Natural killer cell (primary cell): ENCODE results near the gene RNF144B. TPM values are rescaled to one million over a fixed set of nuclear protein-coding genes. Genes with fewer than 3 reads are reported as not detected.

ENCODE experiments used
- ATAC-seq, 3 donors: fragments of 150-1000 bp in 2 of 3; fragments of 200-7000 bp in 1 of 3; cut with Tn5 transposase; 1 replicate in 1 of 3; 2 replicates in 2 of 3; pipeline ENCODE4 v1.10.0; 2021; ENCODE audit warnings: mild to moderate bottlenecking in 2 of 3, moderate library complexity in 2 of 3
- DNase-seq, 2 donors: peaks; one replicate each; pipeline versions ENCODE4 v3.0.0 to v3.0.0-alpha.2; 2013 to 2021; ENCODE audit warnings: mixed read lengths in 1 of 2
- H3K27ac ChIP-seq: one replicate; pipeline ENCODE4 v1.5.1; 2013; ENCODE audit warnings: mild to moderate bottlenecking, low read length
- H3K27me3 ChIP-seq: one replicate; pipeline ENCODE4 v1.6.1; 2013; ENCODE audit warnings: low read length; ENCODE audit not compliant: control insufficient read depth, insufficient read depth
- H3K36me3 ChIP-seq: one replicate; pipeline ENCODE4 v1.6.1; 2013; ENCODE audit warnings: low read length; ENCODE audit not compliant: control insufficient read depth, insufficient read depth
- H3K4me1 ChIP-seq: one replicate; pipeline ENCODE4 v1.6.1; 2013; ENCODE audit warnings: low read length; ENCODE audit not compliant: control insufficient read depth, insufficient read depth
- H3K4me3 ChIP-seq: one replicate; pipeline ENCODE4 v1.5.1; 2013; ENCODE audit warnings: low read length
- H3K9me3 ChIP-seq: one replicate; pipeline ENCODE4 v1.6.1; 2013; ENCODE audit warnings: low read length; ENCODE audit not compliant: control insufficient read depth, insufficient read depth
- H3K27ac Mint-ChIP-seq, 2 donors: one replicate each; pipeline ENCODE4 v1.8.0; 2022; ENCODE audit warnings: mild to moderate bottlenecking in 2 of 2, mixed read lengths in 2 of 2, moderate library complexity in 1 of 2
- H3K27me3 Mint-ChIP-seq, 2 donors: one replicate each; pipeline ENCODE4 v1.8.0; 2022; ENCODE audit warnings: low read depth in 2 of 2, mixed read lengths in 2 of 2
- H3K36me3 Mint-ChIP-seq: one replicate; pipeline ENCODE4 v1.8.0; 2022; ENCODE audit warnings: mixed read lengths
- H3K4me1 Mint-ChIP-seq, 2 donors: one replicate each; pipeline ENCODE4 v1.8.0; 2022; ENCODE audit warnings: mixed read lengths in 2 of 2
- H3K4me3 Mint-ChIP-seq: one replicate; pipeline ENCODE4 v1.8.0; 2022; ENCODE audit warnings: mild to moderate bottlenecking, moderate library complexity, mixed read lengths
- H3K9me3 Mint-ChIP-seq, 2 donors: one replicate each; pipeline ENCODE4 v1.8.0; 2022; ENCODE audit warnings: mixed read lengths in 2 of 2
- CTCF ChIP-seq: fragments of 200-600 bp; IDR thresholded peaks from one replicate; pipeline ENCODE4 v1.8.0; 2022; ENCODE audit warnings: antibody characterized with exemption
- WGBS: methylation state at CpG from one replicate; pipeline ENCODE4 v1.1.7; 2013; ENCODE audit warnings: missing lambda C conversion rate; ENCODE audit not compliant: insufficient coverage; 5-methylcytosine and 5-hydroxymethylcytosine counted together
- intact Hi-C: fragments of 100-400 bp; cut with micrococcal nuclease; formaldehyde crosslinking; loops from one replicate; pipeline ENCODE4 v1.14.2; 2022
- total RNA-seq, 4 donors: library from RNA; stranded (reverse); fragments of 120-200 nt in 1 of 4; gene quantifications; one replicate each; pipeline versions ENCODE4 v1.2.3 to v1.2.4, GENCODE V29; 2013 to 2022

Gene RNF144B
- total RNA-seq, 3 donors from 2014 or later (not counting 1 experiment from before 2014, with no cell fraction given), result 3.3 to 10.5 (median 5.2) TPM

GRCh38 chr6:18493925-18494324 lies 106.8 kb downstream of the RNF144B start:
- Mint-ChIP-seq H3K27ac (no peak overlapping the region), H3K9me3 (no peaks in the 10 kb centered on the region), H3K36me3 (no peaks in the 10 kb centered on the region), H3K4me1 (no peaks in the 10 kb centered on the region), H3K4me3 (no peak overlapping the region), H3K27me3 (peaks cover 6 to 10% of the 10 kb centered on the region in 2 donors)
- ATAC-seq (no peak), DNase-seq (no peak)
- WGBS, result 43% methylated on average over 2 of the region's 2 CpGs
- TF ChIP-seq CTCF, result no peak
- intact Hi-C loops, result no loop called here
- no peaks in the 10 kb centered on the region for H3K36me3 ChIP-seq
- H3K27me3 ChIP-seq, result no peaks in the 10 kb centered on the region
- no peak overlapping the region for H3K4me3 ChIP-seq
- no peaks in the 10 kb centered on the region for H3K9me3 ChIP-seq
- H3K4me1 ChIP-seq, result no peaks in the 10 kb centered on the region
- H3K27ac ChIP-seq, result no peak overlapping the region

- H3K4me1 Mint-ChIP-seq, result no peaks in the 10 kb centered on the region
- no peaks in the 10 kb centered on the region for H3K9me3 ChIP-seq
- H3K27me3 ChIP-seq, result no peaks in the 10 kb centered on the region
- H3K36me3 Mint-ChIP-seq, result no peaks in the 10 kb centered on the region
- no peaks in the 10 kb centered on the region for H3K36me3 ChIP-seq
- intact Hi-C loops, result no loop called here
- peaks cover 6 to 7% of the 10 kb centered on the region in 2 donors for H3K27me3 Mint-ChIP-seq
- 13% methylated on average over 2 of the region's 2 CpGs for WGBS
- H3K4me1 ChIP-seq, result no peaks in the 10 kb centered on the region
- H3K9me3 Mint-ChIP-seq, result no peaks in the 10 kb centered on the region
- H3K4me3 ChIP-seq, result no peak overlapping the region
- no peak for ATAC-seq
- DNase-seq, result no peak
- H3K4me3 Mint-ChIP-seq, result no peak overlapping the region
- no peak for TF ChIP-seq CTCF
- no peak overlapping the region for H3K27ac ChIP-seq
- H3K27ac Mint-ChIP-seq, result no peak overlapping the region
Measured at GRCh38 chr6:18495236-18495635, 108.1 kb downstream of the RNF144B start.

- TF ChIP-seq CTCF, result no peak
- no peaks in the 10 kb centered on the region for H3K4me1 Mint-ChIP-seq
- Histone ChIP-seq H3K4me1 (no peaks in the 10 kb centered on the region), H3K27ac (no peak overlapping the region), H3K4me3 (no peak overlapping the region), H3K27me3 (no peaks in the 10 kb centered on the region), H3K9me3 (no peaks in the 10 kb centered on the region), H3K36me3 (no peaks in the 10 kb centered on the region)
- no peak for ATAC-seq
- intact Hi-C loops, result no loop called here
- no peak overlapping the region for H3K27ac Mint-ChIP-seq
- WGBS, result 92% methylated on average over 3 of the region's 3 CpGs
- peaks cover 0 to 3% of the 10 kb centered on the region in 2 donors for H3K27me3 Mint-ChIP-seq
- no peaks in the 10 kb centered on the region for H3K9me3 Mint-ChIP-seq
- no peak for DNase-seq
- no peak overlapping the region for H3K4me3 Mint-ChIP-seq
- H3K36me3 Mint-ChIP-seq, result no peaks in the 10 kb centered on the region
Measured at GRCh38 chr6:18496462-18496861, 109.3 kb downstream of the RNF144B start.

- TF ChIP-seq CTCF, result no peak
- Mint-ChIP-seq H3K9me3 (no peaks in the 10 kb centered on the region), H3K36me3 (no peaks in the 10 kb centered on the region), H3K27me3 (peaks cover 0 to 3% of the 10 kb centered on the region in 2 donors), H3K4me3 (no peak overlapping the region), H3K4me1 (no peaks in the 10 kb centered on the region), H3K27ac (no peak overlapping the region)
- H3K27me3 ChIP-seq, result no peaks in the 10 kb centered on the region
- 91% methylated on average over 2 of the region's 2 CpGs for WGBS
- H3K4me1 ChIP-seq, result peaks cover under 1% of the 10 kb centered on the region
- intact Hi-C loops, result no loop called here
- no peak overlapping the region for H3K4me3 ChIP-seq
- H3K9me3 ChIP-seq, result no peaks in the 10 kb centered on the region
- no peak overlapping the region for H3K27ac ChIP-seq
- DNase-seq, result no peak
- ATAC-seq, result no peak
- H3K36me3 ChIP-seq, result no peaks in the 10 kb centered on the region
Measured at GRCh38 chr6:18497006-18497405, 109.9 kb downstream of the RNF144B start.
